Measurements from ENCODE around the gene SVEP1.

Gene SVEP1

DNA sequence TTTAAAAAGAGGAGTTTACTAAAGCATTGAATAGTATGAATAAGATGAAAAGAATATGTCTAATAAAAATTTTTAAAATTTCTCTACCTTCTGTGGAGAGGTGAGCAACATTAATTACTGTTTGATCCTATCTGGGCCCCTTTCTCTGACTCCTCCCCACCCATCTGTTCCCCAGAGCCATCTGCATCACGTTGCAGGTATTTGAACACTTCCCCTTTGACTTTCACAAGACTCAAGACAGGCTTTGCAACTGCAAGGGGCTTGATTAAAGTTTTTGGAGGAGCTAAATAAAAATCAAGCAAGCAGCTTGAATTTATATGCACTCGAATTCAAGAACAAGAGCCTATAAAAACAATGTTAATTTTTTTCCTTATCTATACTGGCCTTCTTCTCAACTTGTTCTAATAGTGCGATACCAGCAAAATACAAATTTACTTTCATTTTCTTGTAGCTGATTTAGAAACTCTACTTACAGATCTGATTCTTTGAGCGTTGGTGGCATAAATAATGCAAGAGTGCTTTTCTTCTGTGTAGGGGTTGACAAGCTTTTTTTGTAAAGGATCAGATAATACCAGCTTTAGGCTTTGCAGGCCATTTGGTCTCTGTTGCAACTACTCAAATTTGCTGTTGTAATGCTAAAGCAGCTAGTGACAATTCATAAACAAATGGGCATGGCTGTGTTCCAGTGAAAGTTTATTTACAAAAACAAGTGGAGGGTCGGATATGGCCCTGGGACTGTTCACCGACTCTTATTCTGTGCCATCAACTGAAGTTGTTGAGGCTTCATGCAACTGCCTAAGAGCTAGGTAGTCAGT is 263.1 kb downstream of the SVEP1 start:
- DNase-seq = no peak
